HG03442 (cell line): ENCODE measurements around the gene CYB5R4.
"Not testable (repeated sequence)": the region's sequence is repeated elsewhere in the genome, so short reads cannot be mapped to it uniquely, and the experiment has no call there.

Experiments used
- ATAC-seq: cut with Tn5 transposase; IDR thresholded peaks from one replicate; pipeline ENCODE4 v1.9.1; 2021; ENCODE audit warnings: mild to moderate bottlenecking, moderate library complexity; ENCODE audit not compliant: unreplicated experiment

CYB5R4 gene

DNA sequence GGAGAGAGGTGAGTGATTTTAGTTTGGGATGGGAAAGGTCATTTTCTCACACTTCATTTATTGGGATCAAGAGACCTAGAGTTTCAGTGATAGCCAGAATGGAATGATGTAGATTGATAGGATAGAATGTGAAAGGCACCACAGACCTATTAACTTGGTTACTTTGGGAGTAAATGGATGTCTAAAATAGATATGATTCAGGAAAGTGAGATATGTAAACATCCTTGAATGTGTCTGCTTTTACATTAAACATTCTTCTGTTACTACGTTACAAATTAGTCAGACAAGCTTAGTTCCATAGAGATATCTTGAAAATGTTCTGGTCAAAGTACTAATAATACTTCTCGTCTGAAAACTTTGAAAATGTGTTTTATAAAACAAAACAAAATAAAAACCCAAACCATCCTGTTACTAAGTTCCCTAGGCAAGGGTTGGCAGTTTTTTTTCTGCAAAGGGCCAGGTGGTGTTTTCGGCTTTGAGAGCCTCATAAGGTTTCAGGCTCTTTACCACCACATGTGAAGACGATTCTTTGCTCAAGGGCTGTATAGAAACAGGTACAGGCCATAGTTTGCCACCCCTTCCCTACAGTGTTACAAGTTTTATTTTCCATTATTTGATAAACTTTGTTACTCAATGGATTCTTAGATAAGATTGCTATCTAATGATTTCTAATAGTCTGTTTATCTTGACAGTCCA, 3.4 kb downstream of the CYB5R4 start:
- no peak for ATAC-seq

DNA sequence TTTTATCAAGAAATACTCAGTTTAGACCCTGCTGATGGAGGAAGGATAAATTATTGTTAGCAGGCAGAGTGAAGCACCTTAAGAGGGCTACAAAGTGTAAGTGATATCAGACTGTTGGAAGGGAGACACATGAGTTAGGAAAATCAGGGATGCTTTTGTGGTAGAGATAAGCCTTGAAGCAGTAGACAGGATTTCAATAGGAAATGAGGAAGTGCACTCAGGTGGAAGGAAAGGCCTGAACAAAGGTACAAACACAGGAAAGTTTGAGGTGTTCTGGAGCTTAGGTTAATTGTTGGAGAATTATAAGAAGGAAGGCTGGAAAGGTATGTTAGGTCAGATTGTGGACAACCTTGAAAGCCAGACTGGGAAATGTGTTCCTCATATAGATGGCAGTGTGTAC, 7.6 kb downstream of the CYB5R4 start:
- ATAC-seq, result no peak

GRCh38 chr6:83867527-83868161, 8.2 kb downstream of the CYB5R4 start:
- ATAC-seq, result no peak

GRCh38 chr6:83868639-83869038, 9.2 kb downstream of the CYB5R4 start:
- ATAC-seq, result no peak

GRCh38 chr6:83870649-83871048, 11.2 kb downstream of the CYB5R4 start:
- no peak for ATAC-seq

DNA sequence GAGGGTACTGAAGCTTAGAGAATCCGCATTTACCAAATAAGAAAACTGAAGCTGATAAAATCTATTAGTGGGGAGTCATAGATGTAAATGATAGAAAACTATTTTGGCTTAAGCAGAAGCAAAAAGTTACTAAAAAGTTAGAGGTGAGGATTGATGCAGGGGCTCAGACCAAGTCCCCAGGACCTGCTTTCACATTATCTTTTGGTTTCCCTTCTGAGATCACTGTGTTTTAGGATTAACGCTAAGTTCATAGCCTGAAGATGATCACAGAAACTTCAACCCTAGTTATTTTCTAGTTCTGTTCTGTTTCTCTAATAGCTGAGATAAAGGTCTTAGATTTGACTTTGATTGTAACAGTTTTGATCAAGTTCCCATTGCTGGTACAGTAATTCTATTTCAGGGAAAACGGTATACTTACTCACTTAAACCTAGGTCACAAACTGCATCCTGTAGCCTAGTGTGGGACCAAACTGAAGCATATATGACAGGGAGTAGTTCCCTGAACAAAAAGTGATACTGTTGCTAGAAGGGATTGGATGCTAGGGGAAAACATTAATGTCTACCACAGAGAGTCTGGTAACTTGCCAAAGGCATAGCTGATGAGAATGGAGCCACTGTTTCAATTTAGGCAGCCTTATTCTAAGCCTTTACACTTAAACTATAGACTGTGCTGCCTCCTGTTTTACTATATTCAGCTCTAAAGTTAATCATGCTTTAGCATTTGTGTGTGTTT, 13.1 kb downstream of the CYB5R4 start:
- ATAC-seq, result peak; percentile 41

GRCh38 chr6:83873869-83874268, 14.4 kb downstream of the CYB5R4 start:
- ATAC-seq, result no peak

DNA sequence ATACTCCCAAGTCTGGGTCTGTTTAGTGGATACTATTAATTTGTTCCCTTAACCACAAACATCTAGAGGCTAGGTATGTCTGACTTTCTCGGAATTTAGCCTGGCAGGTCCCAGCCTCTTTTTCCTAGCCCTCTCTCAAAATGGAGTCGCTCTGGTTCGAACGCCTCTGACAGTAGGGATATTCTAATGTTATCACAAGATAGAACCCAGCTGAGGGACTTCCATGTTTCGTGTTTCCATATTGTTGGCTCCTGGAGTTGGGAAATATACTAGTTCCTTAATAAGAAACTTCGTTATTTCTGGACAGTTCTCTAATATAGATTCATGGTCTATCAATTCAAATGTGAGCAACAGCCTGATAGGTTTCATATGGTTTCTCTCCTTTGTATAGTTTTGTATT, 16.4 kb downstream of the CYB5R4 start:
- ATAC-seq, result no peak

- ATAC-seq, result no peak
Measured at GRCh38 chr6:83878902-83879644, 19.6 kb downstream of the CYB5R4 start.

- ATAC-seq, result no peak
Measured at GRCh38 chr6:83879746-83880145, 20.3 kb downstream of the CYB5R4 start.

- no peak for ATAC-seq
Measured at GRCh38 chr6:83883240-83883639, 23.8 kb downstream of the CYB5R4 start.

DNA sequence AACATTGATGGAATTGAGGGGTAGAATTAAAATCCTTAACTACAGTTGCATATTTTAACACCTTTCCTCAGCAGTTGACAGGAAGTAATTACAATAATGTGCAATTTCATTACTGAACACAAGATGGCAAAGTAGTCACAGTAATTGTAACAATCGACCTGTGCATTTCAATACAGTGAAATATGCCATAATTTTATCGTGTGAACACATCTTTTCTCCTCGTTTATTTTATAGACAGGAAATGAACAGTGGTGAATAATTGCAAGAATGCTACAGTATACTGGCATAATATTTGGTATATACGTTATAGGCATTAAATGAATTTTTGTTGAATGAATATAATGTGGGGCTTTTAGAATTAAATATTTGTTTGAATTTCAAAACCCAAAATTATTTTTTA, 25.0 kb downstream of the CYB5R4 start:
- peak; percentile 89 for ATAC-seq

- no peak for ATAC-seq
Measured at GRCh38 chr6:83885984-83886383, 26.5 kb downstream of the CYB5R4 start.

- ATAC-seq, result no peak
Measured at GRCh38 chr6:83889621-83890020, 30.1 kb downstream of the CYB5R4 start.

- no peak for ATAC-seq
Measured at GRCh38 chr6:83890520-83890919, 31.0 kb downstream of the CYB5R4 start.

- no peak for ATAC-seq
Measured at GRCh38 chr6:83891586-83891985, 32.1 kb downstream of the CYB5R4 start.

- ATAC-seq, result no peak
Measured at GRCh38 chr6:83893024-83893423, 33.5 kb downstream of the CYB5R4 start.

GRCh38 chr6:83897094-83897493, 37.6 kb downstream of the CYB5R4 start:
- ATAC-seq, result not testable (repeated sequence)

DNA sequence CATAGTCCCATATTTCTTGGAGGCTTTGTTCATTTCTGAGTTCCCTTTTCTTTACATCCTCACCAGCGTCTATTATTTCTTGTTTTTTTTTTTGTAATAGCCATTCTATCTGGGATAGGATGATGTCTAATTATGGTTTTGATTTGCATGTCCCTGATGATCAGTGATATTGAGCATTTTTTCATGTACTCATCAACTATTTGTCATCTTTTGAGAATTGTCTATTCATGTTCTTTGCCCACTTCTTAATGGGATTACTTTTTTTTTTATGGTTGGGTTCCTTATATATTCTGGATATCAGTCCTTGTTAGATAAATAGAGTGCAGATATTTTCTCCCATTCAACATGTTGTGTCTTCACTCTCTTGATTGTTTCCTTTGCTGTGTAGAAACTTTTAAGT, 42.1 kb downstream of the CYB5R4 start:
- no peak for ATAC-seq

DNA sequence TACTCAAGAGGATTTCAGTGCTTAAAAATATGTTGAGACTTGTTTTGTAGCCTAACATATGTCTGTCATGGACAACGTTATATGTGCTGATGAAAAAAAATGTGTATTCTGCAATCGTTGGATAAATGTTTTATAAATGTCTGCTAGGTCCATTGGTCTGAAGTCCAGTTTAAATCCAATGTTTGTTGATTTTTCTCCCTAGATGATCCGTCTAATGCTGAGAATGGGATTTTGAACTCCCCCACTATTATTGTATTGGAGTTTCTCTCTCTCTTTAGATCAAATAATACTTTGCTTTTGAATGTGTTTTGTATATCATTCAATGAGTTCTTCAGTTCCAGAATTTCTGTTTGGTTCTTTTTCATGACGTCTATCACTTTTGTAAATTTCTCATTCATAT, 44.9 kb downstream of the CYB5R4 start:
- no peak for ATAC-seq

GRCh38 chr6:83905648-83906047, 46.2 kb downstream of the CYB5R4 start:
- no peak for ATAC-seq
